NT2/D1 (cell line): ENCODE data around the gene KIF3A.

Source experiments
- DNase-seq: peaks from one replicate; pipeline ENCODE4 v3.0.0-alpha.2; 2011; ENCODE audit warnings: low read depth, low spot score
- H3K27me3 ChIP-seq: 2 replicates; pipeline ENCODE4 v1.6.0; 2011; ENCODE audit warnings: mild to moderate bottlenecking; ENCODE audit not compliant: insufficient read length, insufficient read depth
- H3K36me3 ChIP-seq: 2 replicates; pipeline ENCODE4 v1.6.1; 2011; ENCODE audit warnings: mild to moderate bottlenecking, low read length, mixed read lengths; ENCODE audit not compliant: insufficient read depth, insufficient read length
- H3K4me1 ChIP-seq: 2 replicates; pipeline ENCODE4 v1.5.1; 2011; ENCODE audit not compliant: insufficient read depth, insufficient read length
- H3K4me3 ChIP-seq: 2 replicates; pipeline ENCODE4 v1.5.1; 2011; ENCODE audit warnings: low read depth; ENCODE audit not compliant: insufficient read length
- H3K9ac ChIP-seq: 2 replicates; pipeline ENCODE4 v1.6.0; 2011; ENCODE audit warnings: low read depth; ENCODE audit not compliant: insufficient read length
- H3K9me3 ChIP-seq: 2 replicates; pipeline ENCODE4 v1.5.1; 2011; ENCODE audit warnings: mild to moderate bottlenecking, low read length; ENCODE audit not compliant: insufficient read depth
- SUZ12 ChIP-seq: IDR thresholded peaks from 2 replicates; pipeline ENCODE4 v1.6.1; 2011; ENCODE audit not compliant: insufficient read length, insufficient read depth; ENCODE audit errors: extremely low read depth
- YY1 ChIP-seq: IDR thresholded peaks from 2 replicates; pipeline ENCODE4 v1.6.1; 2011; ENCODE audit not compliant: insufficient read length, insufficient read depth
- ZNF274 ChIP-seq: IDR thresholded peaks from 2 replicates; pipeline ENCODE4 v1.6.1; 2011; ENCODE audit warnings: mild to moderate bottlenecking, low read depth, low read length

Gene KIF3A

DNA sequence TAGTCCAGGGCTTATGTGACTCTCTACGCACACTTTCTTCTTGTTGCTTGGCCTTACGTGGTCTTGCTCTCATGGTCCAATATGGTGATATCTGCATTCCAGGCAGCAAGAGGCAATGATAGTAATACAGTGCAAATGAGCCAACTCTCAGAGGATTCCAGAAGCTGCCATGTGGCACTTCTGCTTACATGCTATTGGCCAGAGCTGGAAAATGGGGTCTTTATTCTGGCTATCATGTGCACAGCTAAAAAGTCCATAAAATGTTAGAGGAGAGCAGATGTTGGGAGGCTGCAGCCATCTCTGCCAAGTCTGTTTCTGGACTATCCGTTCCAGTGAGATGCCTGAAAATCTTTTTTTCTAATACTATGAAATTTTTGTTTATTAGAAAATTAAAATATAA, 42.6 kb upstream of the KIF3A start:
- Histone ChIP-seq H3K9me3 (no peaks in the 10 kb centered on the region), H3K27me3 (peaks cover 30% of the 10 kb centered on the region), H3K36me3 (peaks cover 2% of the 10 kb centered on the region), H3K9ac (no peak overlapping the region), H3K4me3 (no peak overlapping the region), H3K4me1 (no peaks in the 10 kb centered on the region)
- TF ChIP-seq ZNF274 (no peak), SUZ12 (no peak), YY1 (no peak)
- no peak for DNase-seq

DNA sequence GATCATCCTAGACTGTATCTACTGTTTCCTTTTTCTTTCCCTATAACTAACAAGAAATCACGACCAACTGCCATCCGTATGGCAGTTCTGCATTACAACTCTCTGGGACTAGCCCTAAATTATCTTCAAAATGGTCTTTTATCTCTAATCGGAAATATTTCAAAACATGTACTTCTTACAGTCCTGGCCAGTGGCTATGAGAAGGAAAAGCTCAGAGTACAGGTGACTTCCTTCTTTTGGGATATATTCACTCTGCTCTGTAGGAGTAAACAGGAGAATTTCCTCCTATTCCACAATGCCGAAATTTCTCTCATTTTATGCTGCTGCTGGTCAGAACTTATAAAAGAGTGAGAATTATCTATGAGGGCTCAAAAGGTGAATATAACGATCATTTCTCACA, 41.5 kb upstream of the KIF3A start:
- Histone ChIP-seq H3K36me3 (peaks cover 3% of the 10 kb centered on the region), H3K4me3 (no peak overlapping the region), H3K9ac (no peak overlapping the region), H3K4me1 (no peaks in the 10 kb centered on the region), H3K9me3 (no peaks in the 10 kb centered on the region), H3K27me3 (peaks cover 30% of the 10 kb centered on the region)
- TF ChIP-seq SUZ12 = no peak
- TF ChIP-seq YY1 = no peak
- no peak for TF ChIP-seq ZNF274
- no peak for DNase-seq

DNA sequence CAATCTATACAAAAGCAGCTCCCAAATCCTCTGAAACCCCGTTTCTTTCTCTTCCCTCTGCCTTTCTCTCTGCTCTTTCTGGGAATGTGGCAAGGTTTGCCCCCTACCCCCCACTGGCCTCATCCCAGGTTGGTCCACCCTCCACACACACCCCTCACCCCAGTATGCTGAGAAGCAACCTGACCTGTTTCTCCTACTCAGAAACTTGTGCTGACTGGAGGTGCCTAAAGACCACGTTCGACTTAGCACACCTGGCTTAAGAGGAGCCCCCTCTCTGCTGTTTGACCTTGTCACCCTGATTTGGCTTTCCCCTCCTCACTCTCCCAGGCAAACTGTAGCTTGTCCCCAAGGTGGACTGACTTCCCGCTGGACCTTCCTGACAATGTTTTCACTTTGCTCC, 40.8 kb upstream of the KIF3A start:
- Histone ChIP-seq H3K9me3 (no peaks in the 10 kb centered on the region), H3K27me3 (peaks cover 30% of the 10 kb centered on the region), H3K9ac (no peak overlapping the region), H3K4me3 (no peak overlapping the region), H3K36me3 (peaks cover 5% of the 10 kb centered on the region), H3K4me1 (no peaks in the 10 kb centered on the region)
- no peak for DNase-seq
- TF ChIP-seq YY1 (no peak), ZNF274 (no peak), SUZ12 (no peak)

DNA sequence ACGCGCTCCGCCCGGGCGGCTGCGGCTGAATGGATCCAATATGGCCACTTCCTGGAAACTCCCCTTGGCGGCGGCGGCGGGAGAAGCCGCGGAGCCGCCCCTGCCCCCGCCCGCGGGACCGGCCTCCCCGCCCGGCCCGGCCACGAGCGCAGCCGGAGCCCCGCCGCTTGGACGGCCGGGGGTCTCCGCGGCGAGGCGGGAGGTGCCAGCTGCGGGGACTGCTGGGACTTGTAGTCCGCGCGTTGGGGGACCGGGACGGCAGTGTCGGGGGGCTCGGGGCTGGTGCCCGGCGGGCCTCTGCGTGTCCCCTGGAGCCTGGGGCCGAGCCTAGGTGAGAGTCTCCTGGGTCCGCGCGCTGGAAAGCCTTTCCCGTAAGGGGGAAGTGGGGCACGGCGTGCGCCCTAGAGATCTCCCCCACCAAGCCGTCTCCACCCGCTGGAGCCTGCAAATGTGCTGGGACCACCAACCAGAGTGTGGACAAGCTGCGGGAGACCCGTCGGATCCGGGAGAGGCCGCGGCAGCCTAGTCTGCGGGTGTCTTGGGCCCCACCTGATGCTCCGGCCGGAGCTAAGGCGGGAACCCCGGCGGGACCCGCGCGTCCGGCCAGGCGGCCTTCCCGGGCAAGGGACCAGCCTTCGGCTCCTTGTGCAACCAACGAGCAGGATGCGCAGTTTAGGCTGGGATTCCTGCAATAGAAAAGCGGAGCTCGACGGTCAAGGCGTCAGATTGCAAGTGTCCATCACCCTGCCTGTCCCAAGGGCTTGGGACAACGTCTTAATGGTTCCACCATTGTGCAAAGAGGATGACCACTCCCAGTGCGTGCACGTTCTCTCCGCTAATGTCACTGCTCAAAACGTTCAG, 40.1 kb upstream of the KIF3A start, which contains the start of gene SEPTIN8:
Gene SEPTIN8, minus strand, starts transcription at position 31 of the 861 bp plus-strand sequence. CDS start 102 bp downstream, outside the sequence.
- Histone ChIP-seq H3K27me3 (peaks cover 30% of the 10 kb centered on the region), H3K4me1 (peaks cover 2% of the 10 kb centered on the region), H3K9me3 (no peaks in the 10 kb centered on the region), H3K9ac (peak within 1 kb of the TSS; percentile 74), H3K36me3 (peaks cover 5% of the 10 kb centered on the region), H3K4me3 (peak within 1 kb of the TSS; percentile 71)
- DNase-seq = no peak
- TF ChIP-seq YY1 (no peak), SUZ12 (no peak), ZNF274 (no peak)

DNA sequence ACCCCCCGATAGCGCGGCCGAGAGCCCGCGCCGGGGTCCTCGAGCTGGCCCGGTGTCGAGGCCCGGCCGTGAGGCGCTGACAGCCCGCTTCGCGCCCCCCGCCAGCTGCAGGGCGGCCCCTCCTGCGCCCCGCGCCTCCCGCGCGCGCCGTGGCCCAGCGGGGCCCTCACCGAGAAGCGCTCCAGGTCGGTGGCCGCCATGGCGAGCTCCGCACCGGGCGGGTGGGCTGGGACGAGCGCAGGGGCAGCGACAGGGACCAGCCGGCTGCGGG, 39.5 kb upstream of the KIF3A start:
- H3K4me3 ChIP-seq = peak overlapping the region; percentile 71
- H3K4me1 ChIP-seq = peaks cover 5% of the 10 kb centered on the region
- no peaks in the 10 kb centered on the region for H3K9me3 ChIP-seq
- peak overlapping the region; percentile 74 for H3K9ac ChIP-seq
- peaks cover 30% of the 10 kb centered on the region for H3K27me3 ChIP-seq
- TF ChIP-seq YY1 (no peak), ZNF274 (no peak), SUZ12 (no peak)
- peaks cover 5% of the 10 kb centered on the region for H3K36me3 ChIP-seq
- DNase-seq = no peak

DNA sequence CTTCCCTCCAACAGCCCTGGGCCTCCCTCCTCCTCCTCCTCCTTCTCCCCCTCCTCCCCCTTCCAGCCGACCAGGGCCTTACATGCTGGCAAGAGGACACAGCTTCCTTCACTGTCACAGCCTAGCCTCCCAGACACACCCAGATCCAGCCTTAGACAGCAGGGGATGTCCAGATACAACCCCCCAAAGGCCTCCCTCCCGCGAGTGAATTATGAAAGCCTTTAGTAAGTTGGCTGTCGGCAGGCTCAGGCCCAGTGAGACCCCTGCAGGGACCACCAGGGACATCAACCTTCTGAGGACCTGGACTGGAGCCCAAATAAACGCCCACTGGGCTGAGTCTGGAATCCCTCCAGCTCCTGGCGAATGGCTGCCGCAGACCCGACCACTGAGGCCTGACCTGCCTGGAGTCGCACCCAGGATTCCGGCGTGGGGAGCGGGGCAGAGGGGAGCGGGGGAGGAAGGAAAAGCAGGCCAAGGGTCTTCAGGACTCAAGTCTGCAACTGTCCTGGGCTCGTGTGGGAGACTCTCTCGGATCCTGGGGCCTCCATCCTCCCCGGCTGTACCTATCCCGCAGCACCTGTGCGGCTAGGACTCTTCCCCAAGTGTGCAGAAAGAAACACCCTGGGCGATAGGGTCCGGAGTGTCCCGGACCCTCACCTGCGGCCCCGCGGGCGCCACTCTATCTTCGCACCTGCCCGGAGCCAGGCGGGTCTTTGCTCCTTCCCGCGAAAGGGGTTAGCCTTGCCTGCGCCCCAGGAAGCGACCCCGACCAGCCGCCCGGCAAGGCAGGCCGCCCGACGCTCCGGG, 39.0 kb upstream of the KIF3A start:
- Histone ChIP-seq H3K4me1 (peaks cover 5% of the 10 kb centered on the region), H3K27me3 (peaks cover 30% of the 10 kb centered on the region), H3K9ac (peak overlapping the region; percentile 74), H3K4me3 (peak overlapping the region; percentile 71), H3K36me3 (peaks cover 5% of the 10 kb centered on the region), H3K9me3 (no peaks in the 10 kb centered on the region)
- no peak for DNase-seq
- TF ChIP-seq YY1 = no peak
- no peak for TF ChIP-seq SUZ12
- no peak for TF ChIP-seq ZNF274

DNA sequence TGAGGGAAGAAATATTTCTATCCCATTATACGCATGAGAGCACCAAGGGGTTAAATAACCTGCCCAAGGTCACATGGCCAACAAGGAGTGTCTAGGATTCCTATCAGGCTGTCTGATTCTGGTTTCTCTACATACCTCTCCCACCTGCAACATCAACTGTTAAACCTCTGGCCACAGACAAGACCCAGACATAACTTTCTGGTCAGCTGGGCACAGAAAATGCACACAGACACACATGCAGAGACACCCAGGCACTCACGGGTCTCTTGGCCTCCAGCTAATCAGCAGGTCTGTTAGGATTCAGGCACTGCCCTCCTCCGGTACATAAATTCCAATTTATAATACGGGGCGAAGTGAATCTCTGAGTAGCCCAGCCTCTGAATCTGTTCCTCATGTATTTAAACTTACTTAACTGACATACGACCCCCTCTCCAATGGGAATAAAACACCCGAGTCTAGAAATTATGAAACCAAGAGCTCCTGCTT, 38.2 kb upstream of the KIF3A start:
- H3K36me3 ChIP-seq = peaks cover 5% of the 10 kb centered on the region
- H3K4me1 ChIP-seq = peaks cover 10% of the 10 kb centered on the region
- H3K9me3 ChIP-seq = no peaks in the 10 kb centered on the region
- H3K9ac ChIP-seq = no peak overlapping the region
- H3K4me3 ChIP-seq = no peak overlapping the region
- H3K27me3 ChIP-seq = peaks cover 30% of the 10 kb centered on the region
- TF ChIP-seq SUZ12 = no peak
- no peak for TF ChIP-seq ZNF274
- no peak for TF ChIP-seq YY1
- DNase-seq = no peak
